ENCODE results near the gene NKD2. TPM values are rescaled to one million over a fixed set of nuclear protein-coding genes. Genes with fewer than 3 reads are reported as not detected.

The NKD2 gene
- total RNA-seq, 1 donor from 2014 or later = 1.8 TPM

- Mint-ChIP-seq H3K4me1 (ENCODE audit: unreplicated experiment) (no peaks in the 10 kb centered on the region), H3K36me3 (ENCODE audit: low read depth, unreplicated experiment) (peaks cover 4% of the 10 kb centered on the region), H3K27ac (ENCODE audit: unreplicated experiment) (no peak overlapping the region), H3K9me3 (ENCODE audit: unreplicated experiment) (no peaks in the 10 kb centered on the region), H3K27me3 (ENCODE audit: unreplicated experiment) (peaks cover 9% of the 10 kb centered on the region), H3K4me3 (ENCODE audit: unreplicated experiment) (no peak overlapping the region)
- no peak for TF ChIP-seq CTCF (IDR thresholded peaks at IDR 0.05; ENCODE audit: unreplicated experiment)
- DNase-seq (ENCODE audit: low spot score) = no peak
Observed at GRCh38 chr5:1034421-1034905, 25.9 kb downstream of the NKD2 start.

GRCh38 chr5:1034986-1035385 lies 26.4 kb downstream of the NKD2 start:
- TF ChIP-seq CTCF (IDR thresholded peaks at IDR 0.05; ENCODE audit: unreplicated experiment) = no peak
- H3K4me3 Mint-ChIP-seq (ENCODE audit: unreplicated experiment) = peak overlapping the region; percentile 59
- H3K27ac Mint-ChIP-seq (ENCODE audit: unreplicated experiment) = peak overlapping the region; percentile 49
- H3K4me1 Mint-ChIP-seq (ENCODE audit: unreplicated experiment) = no peaks in the 10 kb centered on the region
- H3K36me3 Mint-ChIP-seq (ENCODE audit: low read depth, unreplicated experiment) = peaks cover 4% of the 10 kb centered on the region
- no peaks in the 10 kb centered on the region for H3K9me3 Mint-ChIP-seq (ENCODE audit: unreplicated experiment)
- no peak for DNase-seq (ENCODE audit: low spot score)
- peaks cover 9% of the 10 kb centered on the region for H3K27me3 Mint-ChIP-seq (ENCODE audit: unreplicated experiment)

GRCh38 chr5:1035421-1036405 lies 27.1 kb downstream of the NKD2 start:
- Mint-ChIP-seq H3K27ac (ENCODE audit: unreplicated experiment) (peak overlapping the region; percentile 49), H3K27me3 (ENCODE audit: unreplicated experiment) (peaks cover 9% of the 10 kb centered on the region), H3K9me3 (ENCODE audit: unreplicated experiment) (no peaks in the 10 kb centered on the region), H3K4me3 (ENCODE audit: unreplicated experiment) (no peak overlapping the region), H3K36me3 (ENCODE audit: low read depth, unreplicated experiment) (peaks cover 4% of the 10 kb centered on the region), H3K4me1 (ENCODE audit: unreplicated experiment) (no peaks in the 10 kb centered on the region)
- TF ChIP-seq CTCF (IDR thresholded peaks at IDR 0.05; ENCODE audit: unreplicated experiment) = no peak
- no peak for DNase-seq (ENCODE audit: low spot score)

- H3K36me3 Mint-ChIP-seq (ENCODE audit: low read depth, unreplicated experiment) = peaks cover 4% of the 10 kb centered on the region
- peaks cover 3% of the 10 kb centered on the region for H3K9me3 Mint-ChIP-seq (ENCODE audit: unreplicated experiment)
- no peaks in the 10 kb centered on the region for H3K4me1 Mint-ChIP-seq (ENCODE audit: unreplicated experiment)
- H3K27ac Mint-ChIP-seq (ENCODE audit: unreplicated experiment) = no peak overlapping the region
- TF ChIP-seq CTCF (IDR thresholded peaks at IDR 0.05; ENCODE audit: unreplicated experiment) = no peak
- H3K4me3 Mint-ChIP-seq (ENCODE audit: unreplicated experiment) = peak overlapping the region; percentile 19
- H3K27me3 Mint-ChIP-seq (ENCODE audit: unreplicated experiment) = peaks cover 9% of the 10 kb centered on the region
- DNase-seq (ENCODE audit: low spot score) = no peak
Observed at GRCh38 chr5:1036504-1037122, 28.0 kb downstream of the NKD2 start.
